ENCODE results near the gene KAT8.

The KAT8 gene

GRCh38 chr16:31108794-31109558, 8.5 kb upstream of the KAT8 start:
- DNase-seq = no peak

- no peak for DNase-seq
Measured at GRCh38 chr16:31109622-31110021, 7.8 kb upstream of the KAT8 start.

GRCh38 chr16:31110106-31111034, 7.1 kb upstream of the KAT8 start:
- no peak for DNase-seq

- no peak for DNase-seq
Measured at GRCh38 chr16:31111881-31112466, 5.5 kb upstream of the KAT8 start.

GRCh38 chr16:31112711-31113110, 4.8 kb upstream of the KAT8 start:
- no peak for DNase-seq

- DNase-seq = no peak
Measured at GRCh38 chr16:31113121-31114120, 4.0 kb upstream of the KAT8 start.

- DNase-seq = no peak
Measured at GRCh38 chr16:31114468-31114867, 3.0 kb upstream of the KAT8 start.

GRCh38 chr16:31118223-31119155, 1.0 kb downstream of the KAT8 start:
- DNase-seq = no peak

GRCh38 chr16:31120129-31120528, 2.7 kb downstream of the KAT8 start:
- no peak for DNase-seq

GRCh38 chr16:31125844-31126243, 8.4 kb downstream of the KAT8 start:
- no peak for DNase-seq

- DNase-seq = no peak
Measured at GRCh38 chr16:31127182-31127581, 9.7 kb downstream of the KAT8 start.

GRCh38 chr16:31128711-31129567, 11.5 kb downstream of the KAT8 start:
- DNase-seq = no peak

GRCh38 chr16:31129568-31130335, 12.3 kb downstream of the KAT8 start:
- no peak for DNase-seq

GRCh38 chr16:31130336-31130891, 12.9 kb downstream of the KAT8 start:
- DNase-seq = no peak

- DNase-seq = no peak
Measured at GRCh38 chr16:31130899-31131298, 13.4 kb downstream of the KAT8 start.

- DNase-seq = no peak
Measured at GRCh38 chr16:31131416-31131815, 14.0 kb downstream of the KAT8 start.

GRCh38 chr16:31131841-31132271, 14.4 kb downstream of the KAT8 start:
- DNase-seq = no peak

- DNase-seq = no peak
Measured at GRCh38 chr16:31132303-31132979, 15.0 kb downstream of the KAT8 start.

Measured in 8988T (cell line).